SK-MEL-5 (cell line): ENCODE measurements around the gene CHCT1. TPM values are rescaled to one million over a fixed set of nuclear protein-coding genes. Genes with fewer than 3 reads are reported as not detected.

Experiments
- DNase-seq: peaks from one replicate; pipeline ENCODE4 v3.0.0-alpha.2; 2016; ENCODE audit warnings: low read depth, low spot score
- in situ Hi-C: cut with HindIII; loops from 2 replicates; pipeline ENCODE4 v1.10.0; 2016; ENCODE audit warnings: low sequenced_read_pairs, high pct_unique_total_duplicates, low pct_unique_long_range_greater_than_20kb
- total RNA-seq: library from RNA; depleted of rRNA; stranded (reverse); fragments of >200 nt; shearing (Covaris generic); gene quantifications from 2 replicates; pipeline ENCODE4 v1.2.3, GENCODE V29; 2014; rRNA removed

The CHCT1 gene
- total RNA-seq, 1 experiment from 2014 or later, result not detected

- in situ Hi-C loops, result no loop called here
- DNase-seq, result no peak
Observed at GRCh38 chr17:60464343-60464742, 42.1 kb downstream of the CHCT1 start.

GRCh38 chr17:60468371-60468770 is 46.1 kb downstream of the CHCT1 start:
- in situ Hi-C loops, result no loop called here
- no peak for DNase-seq

GRCh38 chr17:60471451-60471850 is 49.2 kb downstream of the CHCT1 start:
- in situ Hi-C loops, result no loop called here
- no peak for DNase-seq

GRCh38 chr17:60472449-60472848 is 50.2 kb downstream of the CHCT1 start:
- DNase-seq, result no peak
- in situ Hi-C loops, result no loop called here

GRCh38 chr17:60473788-60474187 is 51.5 kb downstream of the CHCT1 start:
- DNase-seq, result no peak
- in situ Hi-C loops, result no loop called here

Other genes with a start within 250 kb of the CHCT1 start
- 163 and 167 TPM in 2 replicates for gene USP32, start 30.4 kb upstream of the CHCT1 start, total RNA-seq
- 58.7 and 68.1 TPM in 2 replicates for gene APPBP2, start 103.8 kb downstream of the CHCT1 start, total RNA-seq
- 16.2 and 16.3 TPM in 2 replicates for gene PPM1D, start 177.7 kb downstream of the CHCT1 start, total RNA-seq